ENCODE data around the gene HNRNPA2B1.

DNA sequence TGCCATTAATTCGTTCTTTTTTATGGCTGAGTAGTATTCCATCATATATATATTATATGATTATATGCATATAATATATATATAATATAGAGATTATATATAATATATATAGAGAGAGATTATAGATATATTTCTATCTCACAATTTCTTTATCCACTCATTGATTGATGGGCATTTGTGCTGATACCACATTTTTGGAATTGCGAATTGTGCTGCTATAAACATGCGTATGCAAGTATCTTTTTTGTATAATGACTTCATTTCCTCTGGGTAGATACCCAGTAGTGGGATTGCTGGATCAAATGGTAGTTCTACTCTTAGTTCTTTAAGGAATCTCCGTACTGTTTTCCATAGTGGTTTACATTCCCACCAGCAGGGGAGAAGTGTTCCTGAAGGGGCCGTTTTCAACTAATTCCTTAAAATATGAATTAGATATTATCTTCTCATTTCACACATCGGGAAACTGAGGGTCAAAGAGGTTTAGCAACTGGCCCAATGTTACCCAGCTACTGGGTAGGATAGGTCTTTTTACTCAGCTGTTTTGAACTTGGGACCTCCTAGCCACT lies 32.0 kb downstream of the HNRNPA2B1 start:
- TF ChIP-seq, protein P1, sequence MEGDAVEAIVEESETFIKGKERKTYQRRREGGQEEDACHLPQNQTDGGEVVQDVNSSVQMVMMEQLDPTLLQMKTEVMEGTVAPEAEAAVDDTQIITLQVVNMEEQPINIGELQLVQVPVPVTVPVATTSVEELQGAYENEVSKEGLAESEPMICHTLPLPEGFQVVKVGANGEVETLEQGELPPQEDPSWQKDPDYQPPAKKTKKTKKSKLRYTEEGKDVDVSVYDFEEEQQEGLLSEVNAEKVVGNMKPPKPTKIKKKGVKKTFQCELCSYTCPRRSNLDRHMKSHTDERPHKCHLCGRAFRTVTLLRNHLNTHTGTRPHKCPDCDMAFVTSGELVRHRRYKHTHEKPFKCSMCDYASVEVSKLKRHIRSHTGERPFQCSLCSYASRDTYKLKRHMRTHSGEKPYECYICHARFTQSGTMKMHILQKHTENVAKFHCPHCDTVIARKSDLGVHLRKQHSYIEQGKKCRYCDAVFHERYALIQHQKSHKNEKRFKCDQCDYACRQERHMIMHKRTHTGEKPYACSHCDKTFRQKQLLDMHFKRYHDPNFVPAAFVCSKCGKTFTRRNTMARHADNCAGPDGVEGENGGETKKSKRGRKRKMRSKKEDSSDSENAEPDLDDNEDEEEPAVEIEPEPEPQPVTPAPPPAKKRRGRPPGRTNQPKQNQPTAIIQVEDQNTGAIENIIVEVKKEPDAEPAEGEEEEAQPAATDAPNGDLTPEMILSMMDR (conservative IDR thresholded peaks at IDR 0.05; ENCODE audit: low read length): no peak
- no peak for TF ChIP-seq EZH2phosphoT487 (IDR thresholded peaks at IDR 0.05; ENCODE audit: borderline replicate concordance, low read depth, low read length)

All from OCI-LY7 (cell line).